ENCODE measurements around the gene LTBR.
"Not testable (repeated sequence)": the region's sequence is repeated elsewhere in the genome, so short reads cannot be mapped to it uniquely, and the experiment has no call there.

Gene LTBR

DNA sequence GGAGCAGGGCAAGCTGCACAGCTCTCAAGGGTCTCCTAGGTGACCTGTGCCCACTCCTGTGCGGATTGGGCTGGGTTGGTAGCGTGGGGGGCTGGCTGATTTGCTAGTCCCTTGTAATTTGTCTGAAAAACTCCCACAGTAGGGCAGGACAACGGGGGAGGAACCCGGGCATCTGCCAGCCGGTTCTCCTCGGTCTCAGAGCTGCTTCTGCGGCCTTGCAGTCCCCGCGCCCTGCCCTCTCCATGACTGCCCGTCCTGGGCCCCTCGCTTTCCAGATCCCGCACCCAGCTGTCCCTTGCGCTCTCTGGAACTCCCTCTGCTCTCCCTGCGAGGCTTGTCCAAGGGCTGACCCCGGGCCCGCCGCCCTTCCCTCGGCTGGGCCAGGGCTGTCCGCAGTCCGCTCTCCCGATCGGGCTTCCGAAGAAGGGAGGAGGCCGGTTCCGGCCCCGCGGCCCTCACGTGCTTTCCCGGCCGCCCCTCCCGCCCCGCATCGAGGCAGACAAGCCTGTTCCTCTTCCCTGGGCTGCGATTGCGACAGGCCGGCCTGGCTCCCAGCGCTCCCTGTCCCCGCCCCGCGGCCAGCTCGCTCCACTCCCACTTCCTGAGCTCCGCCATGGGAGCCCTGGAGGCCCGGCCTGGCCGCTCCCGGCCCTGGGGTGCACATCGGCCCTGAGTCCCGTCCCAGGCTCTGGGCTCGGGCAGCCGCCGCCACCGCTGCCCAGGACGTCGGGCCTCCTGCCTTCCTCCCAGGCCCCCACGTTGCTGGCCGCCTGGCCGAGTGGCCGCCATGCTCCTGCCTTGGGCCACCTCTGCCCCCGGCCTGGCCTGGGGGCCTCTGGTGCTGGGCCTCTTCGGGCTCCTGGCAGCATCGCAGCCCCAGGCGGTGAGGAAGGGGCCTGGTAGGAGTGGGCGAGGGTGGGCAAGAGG, at the start of gene LTBR:
LTBR (plus strand) TSS at position 591 of the 927 bp plus-strand sequence; CDS start at position 788, 197 bp downstream.
- in situ Hi-C loops (cut with MboI; ENCODE audit: low sequenced_read_pairs): no loop called here

- in situ Hi-C loops (cut with MboI; ENCODE audit: low sequenced_read_pairs): no loop called here
Observed at GRCh38 chr12:6334359-6334758, 49.6 kb upstream of the LTBR start.

DNA sequence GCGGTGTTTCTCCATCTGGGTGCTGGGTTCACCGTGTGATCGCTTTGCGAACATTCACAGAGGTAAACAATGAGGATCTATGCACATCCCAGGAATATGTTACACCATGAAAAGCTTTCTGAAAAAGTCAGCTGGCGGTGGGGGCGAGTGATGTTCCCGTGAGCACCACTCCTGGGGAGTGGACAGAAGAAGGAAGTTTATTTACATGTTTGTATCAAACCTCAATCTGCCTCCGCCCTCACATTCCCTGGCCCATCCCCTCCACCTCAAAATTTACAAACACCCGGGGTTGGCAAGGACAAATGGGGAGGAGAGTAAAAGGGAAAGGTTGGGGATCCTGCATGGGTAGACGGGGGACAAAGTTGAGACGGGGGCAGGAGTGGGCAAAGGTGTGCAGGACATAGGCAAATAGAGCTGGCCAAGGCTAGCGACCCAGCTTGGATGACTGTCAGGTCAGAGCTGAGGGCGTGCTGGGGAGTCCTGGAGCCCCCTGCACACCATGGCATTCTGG, 49.0 kb upstream of the LTBR start:
- in situ Hi-C loops (cut with MboI; ENCODE audit: low sequenced_read_pairs): no loop called here

DNA sequence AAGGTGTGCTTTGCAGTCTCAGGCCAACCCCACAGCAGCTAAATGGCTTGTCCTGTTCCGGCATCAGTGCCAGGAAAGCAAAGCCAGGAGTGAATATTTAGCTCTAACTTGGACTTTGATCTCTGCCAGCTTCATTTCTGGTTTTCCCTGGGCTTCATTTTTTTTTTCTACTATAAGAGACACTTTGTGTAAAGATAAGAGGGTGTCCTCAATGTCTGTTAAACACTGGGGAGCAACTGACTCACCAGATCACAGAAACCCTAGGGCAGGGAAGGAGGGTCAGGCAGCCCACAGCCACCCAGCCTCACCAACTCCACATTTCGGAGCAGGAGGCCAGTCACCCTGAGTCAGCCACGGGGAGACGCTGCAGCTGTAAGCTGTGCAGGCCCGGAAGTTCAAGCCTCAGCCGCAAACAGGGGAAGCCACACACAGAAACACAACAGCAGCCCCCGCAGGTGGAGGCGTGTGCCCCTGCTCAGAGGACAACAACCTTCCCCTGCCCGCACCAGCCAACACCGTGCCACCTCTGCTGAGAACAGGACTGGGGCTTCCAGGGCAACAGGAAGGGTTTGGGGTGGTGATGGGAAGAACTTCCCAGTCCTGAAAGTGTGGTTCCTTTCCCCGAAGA, 48.4 kb upstream of the LTBR start:
- in situ Hi-C loops (cut with MboI; ENCODE audit: low sequenced_read_pairs): no loop called here

GRCh38 chr12:6336079-6336888, 47.7 kb upstream of the LTBR start:
- in situ Hi-C loops (cut with MboI; ENCODE audit: low sequenced_read_pairs): no loop called here

DNA sequence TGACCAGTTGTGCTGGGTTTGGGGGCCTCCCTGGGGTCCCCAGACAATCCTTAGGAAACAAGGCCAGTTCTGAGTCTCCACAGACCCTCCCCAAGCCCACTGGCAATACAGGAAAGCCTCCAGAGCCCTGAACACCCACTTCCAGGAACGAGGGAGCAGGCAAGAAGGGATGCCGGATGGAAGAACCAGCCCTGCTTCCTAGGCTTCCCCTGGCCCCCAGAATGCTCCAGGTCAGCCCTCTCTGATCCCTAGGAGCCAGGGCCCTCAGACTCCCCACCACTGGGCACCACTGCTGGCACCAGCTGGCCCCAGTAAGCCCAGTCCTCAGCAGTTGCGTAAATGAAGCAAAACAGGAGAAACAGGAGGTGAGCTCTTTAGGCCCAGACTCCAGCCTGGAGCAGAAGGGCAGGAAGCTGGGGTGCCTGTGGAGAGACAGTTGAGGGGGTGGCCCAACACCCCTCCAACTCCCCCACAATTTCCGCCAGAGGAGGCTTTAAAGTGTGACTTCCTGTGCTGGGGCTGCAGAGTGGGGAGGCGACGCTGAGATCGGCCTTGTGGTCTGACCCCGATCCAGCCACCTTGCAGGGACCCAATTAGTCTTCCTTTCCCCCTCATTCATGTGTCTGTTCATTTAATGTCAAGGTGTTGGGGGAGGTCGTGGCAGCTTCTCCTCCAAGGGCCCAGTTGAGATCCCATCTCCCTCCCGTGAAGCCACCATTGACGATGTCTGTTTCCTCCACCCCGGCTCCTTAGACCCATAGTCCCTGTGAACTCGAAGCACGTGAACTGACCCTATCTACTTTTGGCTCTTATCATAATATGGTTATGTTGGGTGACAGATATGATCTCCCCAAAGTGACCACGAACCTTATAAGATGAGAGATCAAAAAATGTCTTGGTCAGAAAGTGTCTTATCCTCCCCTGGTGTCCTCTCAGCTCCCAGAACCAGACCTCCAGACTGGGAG, 46.8 kb upstream of the LTBR start:
- in situ Hi-C loops (cut with MboI; ENCODE audit: low sequenced_read_pairs): no loop called here

- in situ Hi-C loops (cut with MboI; ENCODE audit: low sequenced_read_pairs): no loop called here
Observed at GRCh38 chr12:6337958-6338433, 46.0 kb upstream of the LTBR start.

DNA sequence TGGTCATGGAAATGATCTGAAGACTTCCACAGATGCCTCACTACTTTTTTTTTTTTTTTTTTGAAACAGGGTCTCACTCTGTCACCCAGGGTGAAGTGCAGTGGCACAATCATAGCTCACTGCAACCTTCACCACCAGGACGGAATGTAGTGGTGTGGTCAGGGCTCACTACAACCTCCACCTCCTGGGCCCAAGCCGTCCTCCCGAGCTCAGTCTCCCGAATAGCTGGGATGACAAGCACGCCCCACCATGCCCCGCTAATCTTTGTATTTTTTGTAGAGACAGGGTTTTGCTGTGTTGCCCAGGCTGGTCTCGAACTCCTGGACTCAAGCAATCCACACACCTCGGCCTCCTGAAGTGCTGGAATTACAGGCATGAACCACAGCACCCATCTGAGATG, 45.4 kb upstream of the LTBR start:
- in situ Hi-C loops (cut with MboI; ENCODE audit: low sequenced_read_pairs): not testable (repeated sequence)

GRCh38 chr12:6338955-6339354, 45.0 kb upstream of the LTBR start:
- in situ Hi-C loops (cut with MboI; ENCODE audit: low sequenced_read_pairs): no loop called here

DNA sequence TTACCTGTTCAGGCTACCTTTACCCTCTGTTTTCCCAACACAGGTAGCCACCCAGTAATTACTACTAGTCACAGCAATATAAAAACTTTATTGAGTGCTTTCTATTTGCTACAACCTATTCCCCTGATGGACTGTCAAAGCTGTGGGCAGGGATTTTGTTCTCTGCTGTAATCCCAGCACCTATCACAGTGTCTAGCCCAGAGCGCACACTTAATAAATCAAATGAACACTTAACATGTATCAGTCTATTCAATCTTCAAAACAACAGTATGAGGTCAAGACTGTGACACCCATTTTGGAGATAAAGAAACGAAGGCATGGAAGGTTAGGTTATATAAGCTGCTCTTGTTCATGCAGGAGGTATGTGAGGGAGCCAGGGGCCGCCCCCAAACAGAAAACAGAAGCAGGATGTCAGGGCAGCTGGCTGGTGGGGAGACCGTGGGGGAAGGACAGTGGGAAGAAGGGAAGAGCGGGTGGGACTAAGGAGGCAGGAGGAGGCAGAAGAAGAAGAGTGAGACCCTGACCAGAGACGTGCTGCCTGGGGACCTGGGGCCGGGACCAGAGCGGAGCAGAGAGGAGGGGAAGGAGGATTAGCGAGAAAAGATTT, 43.8 kb upstream of the LTBR start:
- in situ Hi-C loops (cut with MboI; ENCODE audit: low sequenced_read_pairs): no loop called here

GRCh38 chr12:6340745-6341416, 43.1 kb upstream of the LTBR start:
- in situ Hi-C loops (cut with MboI; ENCODE audit: low sequenced_read_pairs): no loop called here

- in situ Hi-C loops (cut with MboI; ENCODE audit: low sequenced_read_pairs): no loop called here
Observed at GRCh38 chr12:6341417-6342139, 42.4 kb upstream of the LTBR start, which contains the start of gene TNFRSF1A. TNFRSF1A (minus strand) TSS chr12:6342076; CDS start chr12:6341814, 262 bp downstream.

DNA sequence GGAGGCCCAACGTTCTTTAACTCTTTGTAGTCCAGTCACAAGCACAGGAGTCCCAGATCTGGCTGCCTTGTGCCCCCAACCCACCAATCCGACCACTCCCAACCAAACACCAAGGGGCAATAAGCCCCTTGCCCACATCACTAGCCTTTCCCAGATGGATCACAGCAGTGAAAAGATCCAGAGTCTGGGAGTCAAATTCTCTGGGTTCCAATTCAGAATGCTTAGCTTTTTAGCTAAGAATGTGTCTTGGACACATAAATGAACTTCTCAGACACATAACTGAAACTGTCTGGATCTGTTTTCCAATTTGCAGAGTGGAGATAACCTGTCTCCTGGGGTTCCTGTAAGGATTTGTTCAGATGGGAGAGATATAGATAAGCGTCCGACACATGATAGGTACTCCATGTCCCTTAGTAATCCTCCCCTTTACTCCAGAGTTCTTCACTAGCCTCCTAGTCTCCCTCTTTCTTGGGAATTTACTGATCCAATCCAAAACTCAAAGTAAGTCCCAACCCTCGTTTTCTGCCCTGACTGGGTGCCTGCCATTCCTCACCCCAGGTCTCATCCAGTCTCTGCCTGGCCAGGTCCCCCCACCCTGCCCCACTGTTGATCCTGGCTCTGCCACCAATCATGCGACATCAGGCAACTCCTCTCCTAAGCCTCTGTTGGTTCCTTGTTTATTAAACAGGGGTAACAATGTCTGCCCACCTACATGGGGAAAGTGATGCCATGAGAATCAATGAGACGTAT, 41.6 kb upstream of the LTBR start:
- in situ Hi-C loops (cut with MboI; ENCODE audit: low sequenced_read_pairs): no loop called here

GRCh38 chr12:6343518-6343917, 40.4 kb upstream of the LTBR start:
- in situ Hi-C loops (cut with MboI; ENCODE audit: low sequenced_read_pairs): no loop called here

- in situ Hi-C loops (cut with MboI; ENCODE audit: low sequenced_read_pairs): not testable (repeated sequence)
Observed at GRCh38 chr12:6344101-6344660, 39.8 kb upstream of the LTBR start.

- in situ Hi-C loops (cut with MboI; ENCODE audit: low sequenced_read_pairs): no loop called here
Observed at GRCh38 chr12:6345319-6346091, 38.5 kb upstream of the LTBR start.

Data from HL-60/S4 treated with retinoic acid at 250 ng/mL for 4 days and 3 days (cell line).